HCT116 (cell line): ENCODE measurements around the gene NSUN2.

Experiments used
- CTCF ChIP-seq, 3 experiments: fragments of 200-600 bp in 1 of 3; sonication (generic) in 1 of 3; IDR thresholded peaks in 2 of 3; conservative IDR thresholded peaks in 1 of 3; 2 replicates each; pipeline ENCODE4 v1.5.1; 2012 to 2017; ENCODE audit warnings: low read depth in 2 of 3, low read length in 2 of 3, antibody characterized with exemption in 1 of 3, borderline replicate concordance in 1 of 3, control low read depth in 1 of 3, mild to moderate bottlenecking in 1 of 3, mixed read lengths in 1 of 3, mixed run types in 1 of 3, moderate library complexity in 1 of 3; ENCODE audit not compliant: insufficient read depth in 1 of 3
- EGR1 ChIP-seq: IDR thresholded peaks from 2 replicates; pipeline ENCODE4 v1.6.1; 2012; ENCODE audit warnings: low read depth
- ELF1 ChIP-seq: IDR thresholded peaks from 2 replicates; pipeline ENCODE4 v1.6.1; 2012; ENCODE audit warnings: low read depth, borderline replicate concordance
- EZH2 ChIP-seq: fragments of 200-600 bp; sonication (generic); IDR thresholded peaks from 2 replicates; pipeline ENCODE4 v1.6.1; 2017; ENCODE audit warnings: antibody characterized with exemption, mixed run types
- EZH2phosphoT487 ChIP-seq: fragments of 200-600 bp; IDR thresholded peaks from 2 replicates; pipeline ENCODE4 v1.6.1; 2018; ENCODE audit warnings: antibody characterized with exemption, borderline replicate concordance
- POLR2A ChIP-seq: IDR thresholded peaks from 2 replicates; pipeline ENCODE4 v1.7.0; 2011; ENCODE audit warnings: borderline replicate concordance; ENCODE audit not compliant: insufficient read depth, insufficient read length; ENCODE audit errors: extremely low read depth
- POLR2AphosphoS5 ChIP-seq: IDR thresholded peaks from 2 replicates; pipeline ENCODE4 v1.6.1; 2011; ENCODE audit warnings: mild to moderate bottlenecking, low read depth, low read length, moderate library complexity

GRCh38 chr5:6556089-6556801, 76.6 kb downstream of the NSUN2 start:
- TF ChIP-seq POLR2A (no peak), POLR2AphosphoS5 (no peak), ELF1 (no peak), CTCF (IDR thresholded peaks at IDR 0.05 in 2 of 3, conservative IDR thresholded peaks at IDR 0.05 in 1 of 3; ENCODE audit: borderline replicate concordance in 1 of 3, insufficient read depth in 1 of 3, low read depth in 2 of 3, low read length in 2 of 3) (no peak), EZH2 (no peak), EGR1 (no peak), EZH2phosphoT487 (no peak)
